Measurements from ENCODE around the gene CDC40.

The CDC40 gene

DNA sequence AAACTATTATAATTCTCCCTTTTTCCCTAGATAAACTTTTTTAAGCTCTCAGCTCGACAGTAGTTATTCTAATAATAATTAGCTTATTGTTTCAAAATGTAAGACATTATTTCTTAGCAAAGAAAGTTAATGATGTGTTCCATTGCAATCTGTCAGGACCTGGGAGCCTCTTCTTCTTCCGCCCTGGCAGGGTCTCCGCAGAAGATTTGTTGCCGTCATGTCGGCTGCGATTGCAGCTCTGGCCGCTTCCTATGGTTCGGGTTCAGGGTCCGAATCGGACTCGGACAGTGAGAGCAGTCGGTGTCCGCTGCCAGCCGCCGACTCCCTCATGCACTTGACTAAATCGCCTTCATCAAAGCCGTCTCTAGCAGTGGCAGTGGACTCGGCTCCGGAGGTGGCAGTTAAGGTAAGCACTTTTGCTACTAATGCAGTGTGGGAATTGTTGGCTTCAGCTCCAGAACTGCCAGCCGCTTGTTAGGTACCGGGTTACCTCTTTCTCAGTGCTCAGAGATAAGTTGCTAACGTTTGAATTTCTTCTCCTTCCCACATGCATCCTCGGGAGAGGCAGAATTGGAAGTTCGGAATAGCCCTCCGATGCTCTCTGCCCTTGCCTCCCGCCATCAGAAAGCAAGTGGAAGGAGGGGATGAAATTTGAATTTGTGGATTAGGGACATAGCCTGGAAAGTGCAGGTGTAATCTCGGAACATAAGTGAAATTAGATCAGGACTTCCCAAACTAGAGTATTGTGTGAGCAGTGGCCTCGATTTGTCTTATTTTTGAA lies at the start of gene CDC40:
Gene CDC40 (plus strand): TSS at position 200 of the 781 bp plus-strand sequence. CDS start 18 bp downstream, at position 218.
- no peak for DNase-seq

DNA sequence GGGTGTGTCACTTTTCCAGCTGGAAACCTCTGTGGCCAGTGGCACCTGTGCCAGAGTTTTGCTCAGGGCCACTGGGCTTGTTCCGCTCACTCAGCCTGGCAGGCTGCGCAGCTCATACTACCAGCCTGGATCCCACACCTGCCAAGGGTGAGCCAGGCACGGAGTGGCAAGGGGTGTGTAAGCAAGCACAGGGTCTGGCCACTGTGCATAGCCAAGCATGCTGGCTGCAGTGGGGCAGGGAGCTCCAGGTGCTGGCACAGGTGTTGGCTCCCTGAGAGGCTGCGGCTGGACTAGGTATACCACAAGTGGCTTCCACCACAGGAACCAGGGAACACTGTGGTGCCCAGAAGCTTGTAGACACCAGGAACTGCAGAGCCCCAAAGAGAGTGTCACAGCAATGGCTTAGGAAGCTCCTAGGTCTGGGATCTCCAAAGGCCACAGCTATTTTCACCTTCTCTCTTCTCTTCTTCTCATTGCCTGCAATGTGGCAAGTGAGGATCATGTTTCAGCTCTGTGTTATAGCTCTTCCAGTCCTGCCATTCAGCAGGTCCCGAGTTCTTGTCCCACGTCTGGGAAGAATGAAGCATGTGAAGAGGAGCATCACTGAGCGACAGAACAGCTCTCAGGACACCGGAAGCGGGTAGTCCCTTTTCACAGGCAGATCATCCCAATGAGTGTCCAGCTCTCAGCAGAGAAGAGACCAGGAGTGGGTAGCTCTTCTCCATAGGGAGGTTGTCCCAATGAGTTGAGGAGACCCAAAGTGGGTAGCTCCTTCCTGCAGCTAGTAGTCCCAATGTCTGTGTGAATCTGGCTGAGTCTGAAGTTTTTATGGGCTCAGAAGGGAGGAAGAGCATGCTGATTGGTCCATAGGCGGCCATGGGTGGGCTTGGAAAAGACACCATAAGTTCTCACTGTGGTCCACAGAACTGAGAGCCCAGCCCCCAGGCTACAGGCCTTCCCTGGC lies 42.0 kb upstream of the CDC40 start:
- no peak for DNase-seq

GRCh38 chr6:110139052-110139451 lies 41.2 kb upstream of the CDC40 start:
- DNase-seq = no peak

- no peak for DNase-seq
These were observed 39.6 kb upstream of the CDC40 start for GRCh38 chr6:110140650-110141049.

GRCh38 chr6:110147870-110148269 lies 32.4 kb upstream of the CDC40 start:
- DNase-seq = no peak

DNA sequence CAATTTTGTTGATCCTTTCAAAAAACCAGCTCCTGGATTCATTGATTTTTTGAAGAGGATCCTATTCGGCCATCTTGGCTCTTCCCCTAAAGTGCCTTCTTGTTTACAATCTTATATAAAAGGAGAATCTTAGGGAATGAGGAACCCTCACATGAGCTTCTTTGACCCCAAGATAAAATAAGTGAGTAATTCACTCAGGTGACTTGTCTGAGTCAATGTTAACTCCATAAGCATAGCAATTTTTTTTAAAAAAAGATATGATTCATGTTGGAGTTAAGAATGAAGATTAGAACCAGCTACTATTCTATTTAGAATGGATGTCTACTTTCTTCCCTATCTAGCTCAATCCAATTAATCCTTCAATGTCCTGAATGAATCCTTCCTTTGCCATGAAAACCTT lies 21.7 kb upstream of the CDC40 start:
- DNase-seq = no peak

GRCh38 chr6:110170081-110170480 lies 10.1 kb upstream of the CDC40 start:
- DNase-seq = no peak

GRCh38 chr6:110173506-110174132 lies 6.6 kb upstream of the CDC40 start:
- no peak for DNase-seq

DNA sequence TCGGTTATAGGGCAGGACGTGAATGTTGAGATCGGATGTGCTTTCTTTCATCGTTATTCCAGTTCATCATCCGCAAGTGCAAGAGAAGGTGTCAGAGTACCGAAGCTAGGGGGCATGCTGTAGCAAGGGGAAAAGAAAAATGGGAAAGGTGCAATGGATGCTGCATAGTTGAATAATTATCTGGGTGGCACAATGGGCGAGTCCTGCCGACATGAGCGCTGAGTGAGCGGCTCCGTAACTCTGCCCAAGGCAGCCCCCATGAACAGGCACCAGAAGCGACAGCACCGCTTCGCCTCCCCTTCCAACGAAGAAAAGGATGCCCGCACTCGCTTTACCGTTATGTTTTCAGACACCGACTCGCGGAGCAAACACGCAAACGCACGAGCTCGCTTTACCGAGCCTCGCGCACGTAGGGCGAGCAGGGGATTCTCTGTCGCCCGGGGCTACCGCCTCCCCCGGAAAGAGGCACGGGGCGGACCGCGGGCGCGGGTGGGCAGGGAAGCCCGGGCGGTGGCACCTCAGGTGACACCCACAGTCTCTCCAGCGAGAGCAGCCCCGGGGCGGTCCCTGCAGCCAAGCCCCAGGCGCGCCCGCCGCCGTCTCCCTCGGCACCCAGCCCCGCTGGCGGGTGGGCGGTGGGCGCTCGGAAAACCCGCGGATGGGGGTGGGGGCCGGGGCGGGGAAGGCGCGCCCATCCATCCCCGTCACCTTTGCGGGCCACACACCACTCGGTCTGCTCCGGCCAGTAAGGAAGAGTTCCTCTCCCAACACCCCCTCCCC lies 1.4 kb upstream of the CDC40 start:
- peak; percentile 37 for DNase-seq

DNA sequence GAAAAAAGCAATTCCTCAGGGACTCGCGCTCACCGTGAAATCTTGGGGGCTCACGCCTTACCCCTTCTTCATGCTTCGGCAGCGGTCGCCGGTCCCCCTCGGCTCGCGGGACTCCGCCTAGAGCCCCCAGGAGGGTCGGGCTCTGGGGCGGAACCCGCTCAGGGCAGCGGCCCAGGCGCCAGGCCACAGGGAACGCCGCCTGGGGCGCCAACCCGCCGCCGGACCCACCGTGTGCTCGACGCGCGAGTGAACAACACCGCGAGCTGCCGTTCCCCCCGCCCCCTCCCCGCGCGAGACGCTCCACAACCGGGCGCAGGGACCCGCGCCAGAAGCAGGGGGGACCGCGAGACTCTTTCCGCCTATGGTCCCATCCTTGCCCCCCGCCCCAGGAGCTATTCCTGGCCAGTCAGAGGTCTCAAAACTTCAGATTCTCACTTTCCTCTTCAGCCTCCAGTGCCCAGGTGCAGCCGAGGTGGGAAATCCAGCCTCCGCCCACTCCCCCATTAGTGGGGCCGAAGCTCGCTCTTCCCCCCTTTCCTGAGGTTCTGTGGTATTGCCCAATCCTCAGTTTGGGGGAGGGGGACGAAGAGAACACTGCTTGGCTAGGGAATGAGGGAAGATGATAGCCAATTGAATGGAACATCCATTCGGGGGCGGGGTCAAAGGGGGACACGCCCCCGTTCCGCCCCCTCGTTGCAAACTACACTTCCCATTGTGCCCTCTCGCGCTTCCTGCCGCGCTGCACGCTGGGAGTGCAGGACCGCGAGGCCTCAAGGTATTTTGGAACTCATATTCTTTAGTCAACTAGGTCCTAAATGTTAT lies 610 bp upstream of the CDC40 start, which contains the start of gene WASF1:
Gene WASF1 (minus strand): TSS at position 265 of the 822 bp plus-strand sequence. CDS start 52,069 bp downstream, outside the sequence.
- DNase-seq = peak; percentile 96

GRCh38 chr6:110181131-110182030 lies 1.2 kb downstream of the CDC40 start:
- DNase-seq = no peak

DNA sequence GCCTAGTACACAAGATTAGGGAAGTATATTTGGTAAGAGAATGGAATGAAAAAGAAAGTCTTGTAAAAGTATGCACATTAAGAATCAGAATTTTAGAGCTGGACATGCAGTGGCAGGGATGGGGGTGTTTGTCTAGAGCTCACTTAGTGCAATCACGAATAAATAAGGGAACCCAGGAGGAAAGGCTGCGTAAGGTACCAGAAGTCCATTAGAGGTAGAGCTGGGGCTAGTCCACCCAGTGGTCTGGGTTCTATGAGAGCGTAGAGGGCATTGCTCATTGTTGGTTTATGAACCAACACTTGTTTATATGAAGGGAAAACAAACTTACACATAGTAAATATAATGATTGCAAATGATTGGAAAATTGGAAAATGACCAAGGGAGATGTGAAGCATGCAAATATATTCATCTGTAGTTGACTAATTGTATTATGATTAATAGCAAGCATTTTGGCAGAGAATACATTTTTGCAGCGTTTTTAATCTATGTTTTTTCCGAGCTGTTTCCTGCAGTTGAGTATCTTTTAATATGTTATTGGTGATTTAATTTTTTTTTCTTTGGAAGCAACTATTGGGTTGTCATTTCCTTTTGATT lies 3.2 kb downstream of the CDC40 start:
- DNase-seq = no peak

DNA sequence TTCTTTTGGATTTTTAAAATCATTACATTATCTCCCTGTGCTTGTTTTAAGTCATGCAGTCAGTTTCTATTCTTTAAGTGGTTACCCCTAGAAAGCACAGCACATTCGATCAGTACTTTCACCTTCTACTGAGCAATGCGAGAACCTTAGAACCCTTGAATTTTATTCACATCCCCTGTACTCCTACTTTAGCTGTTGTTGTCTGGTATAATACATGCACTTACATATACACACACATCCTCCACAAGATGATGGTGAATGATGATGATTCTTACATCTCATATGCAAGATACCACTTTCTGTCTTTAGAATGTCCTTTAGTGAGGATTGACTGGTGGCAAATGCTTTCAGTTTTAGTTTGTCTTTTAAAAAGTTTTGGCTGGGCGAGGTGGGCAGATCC lies 5.7 kb downstream of the CDC40 start:
- no peak for DNase-seq

DNA sequence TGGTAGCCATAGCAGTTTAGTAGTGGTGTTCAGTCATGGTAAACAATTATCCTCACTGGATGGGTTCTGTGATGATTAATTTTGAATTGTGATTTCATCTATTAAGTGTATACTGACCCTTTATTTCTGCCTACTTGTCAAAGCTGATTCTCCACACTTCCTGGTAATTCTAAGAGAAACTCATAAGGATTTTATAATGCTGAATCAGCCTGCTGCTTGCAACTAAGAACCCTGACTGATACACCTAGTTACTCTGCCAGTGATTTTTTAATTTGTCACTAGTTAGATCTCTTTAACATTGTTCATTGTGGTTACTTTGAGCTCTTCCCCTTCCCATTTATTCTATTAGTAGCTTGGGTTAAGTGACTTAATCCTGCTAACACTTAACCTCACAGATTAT lies 8.6 kb downstream of the CDC40 start:
- no peak for DNase-seq

GRCh38 chr6:110190726-110191125 lies 10.5 kb downstream of the CDC40 start:
- DNase-seq = no peak

GRCh38 chr6:110191477-110191876 lies 11.2 kb downstream of the CDC40 start:
- DNase-seq = no peak

GRCh38 chr6:110195639-110196038 lies 15.4 kb downstream of the CDC40 start:
- DNase-seq = no peak

DNA sequence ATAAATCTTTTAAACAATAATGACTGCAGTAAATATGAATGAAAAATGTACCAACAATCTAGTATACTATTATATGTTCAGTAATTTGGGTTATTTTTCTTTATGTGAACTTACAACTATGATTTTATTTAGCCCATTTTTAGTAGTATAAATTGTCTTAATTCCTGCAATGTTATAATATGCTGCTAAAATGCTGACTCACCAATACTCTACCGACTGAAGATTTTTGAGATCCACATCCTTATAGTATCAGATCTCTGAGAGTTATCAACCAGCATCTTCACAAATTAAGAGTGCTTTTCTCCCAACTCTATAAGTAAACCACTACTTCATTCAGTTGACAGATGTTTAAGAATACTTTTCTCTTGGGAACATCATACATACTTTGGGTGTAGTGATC lies 16.6 kb downstream of the CDC40 start:
- no peak for DNase-seq

- no peak for DNase-seq
These were observed 18.3 kb downstream of the CDC40 start for GRCh38 chr6:110198561-110198960.

Measured in KG1 (cell line).